Measurements from ENCODE around the gene PTPRN2.

Gene PTPRN2

GRCh38 chr7:158066085-158066484, 521.5 kb downstream of the PTPRN2 start:
- DNase-seq (ENCODE audit: low spot score), result no peak

- DNase-seq (ENCODE audit: low spot score), result no peak
These were observed 522.3 kb downstream of the PTPRN2 start for GRCh38 chr7:158065340-158065739.

- DNase-seq (ENCODE audit: low spot score), result no peak
These were observed 523.0 kb downstream of the PTPRN2 start for GRCh38 chr7:158064631-158065030.

GRCh38 chr7:158063850-158064610, 523.6 kb downstream of the PTPRN2 start:
- DNase-seq (ENCODE audit: low spot score), result no peak

- DNase-seq (ENCODE audit: low spot score), result no peak
These were observed 525.0 kb downstream of the PTPRN2 start for GRCh38 chr7:158062661-158063060.

- no peak for DNase-seq (ENCODE audit: low spot score)
These were observed 525.6 kb downstream of the PTPRN2 start for GRCh38 chr7:158061884-158062656.

GRCh38 chr7:158061026-158061630, 526.5 kb downstream of the PTPRN2 start:
- no peak for DNase-seq (ENCODE audit: low spot score)

- no peak for DNase-seq (ENCODE audit: low spot score)
These were observed 527.4 kb downstream of the PTPRN2 start for GRCh38 chr7:158060216-158060615.

- no peak for DNase-seq (ENCODE audit: low spot score)
These were observed 530.2 kb downstream of the PTPRN2 start for GRCh38 chr7:158057446-158057845.

GRCh38 chr7:158056761-158057160, 530.9 kb downstream of the PTPRN2 start:
- no peak for DNase-seq (ENCODE audit: low spot score)

GRCh38 chr7:158055726-158056510, 531.7 kb downstream of the PTPRN2 start:
- no peak for DNase-seq (ENCODE audit: low spot score)

- no peak for DNase-seq (ENCODE audit: low spot score)
These were observed 533.0 kb downstream of the PTPRN2 start for GRCh38 chr7:158054611-158055010.

- no peak for DNase-seq (ENCODE audit: low spot score)
These were observed 533.5 kb downstream of the PTPRN2 start for GRCh38 chr7:158054081-158054480.

- DNase-seq (ENCODE audit: low spot score), result no peak
These were observed 534.3 kb downstream of the PTPRN2 start for GRCh38 chr7:158053183-158053915.

GRCh38 chr7:158052381-158053060, 535.1 kb downstream of the PTPRN2 start:
- no peak for DNase-seq (ENCODE audit: low spot score)

- no peak for DNase-seq (ENCODE audit: low spot score)
These were observed 535.8 kb downstream of the PTPRN2 start for GRCh38 chr7:158051776-158052175.

GRCh38 chr7:158050978-158051651, 536.5 kb downstream of the PTPRN2 start:
- no peak for DNase-seq (ENCODE audit: low spot score)

GRCh38 chr7:158050441-158050977, 537.1 kb downstream of the PTPRN2 start:
- DNase-seq (ENCODE audit: low spot score), result no peak

- DNase-seq (ENCODE audit: low spot score), result no peak
These were observed 538.4 kb downstream of the PTPRN2 start for GRCh38 chr7:158049271-158049670.

- DNase-seq (ENCODE audit: low spot score), result no peak
These were observed 539.1 kb downstream of the PTPRN2 start for GRCh38 chr7:158048569-158048968.
